ENCODE measurements around the gene TTC32.

Gene TTC32

DNA sequence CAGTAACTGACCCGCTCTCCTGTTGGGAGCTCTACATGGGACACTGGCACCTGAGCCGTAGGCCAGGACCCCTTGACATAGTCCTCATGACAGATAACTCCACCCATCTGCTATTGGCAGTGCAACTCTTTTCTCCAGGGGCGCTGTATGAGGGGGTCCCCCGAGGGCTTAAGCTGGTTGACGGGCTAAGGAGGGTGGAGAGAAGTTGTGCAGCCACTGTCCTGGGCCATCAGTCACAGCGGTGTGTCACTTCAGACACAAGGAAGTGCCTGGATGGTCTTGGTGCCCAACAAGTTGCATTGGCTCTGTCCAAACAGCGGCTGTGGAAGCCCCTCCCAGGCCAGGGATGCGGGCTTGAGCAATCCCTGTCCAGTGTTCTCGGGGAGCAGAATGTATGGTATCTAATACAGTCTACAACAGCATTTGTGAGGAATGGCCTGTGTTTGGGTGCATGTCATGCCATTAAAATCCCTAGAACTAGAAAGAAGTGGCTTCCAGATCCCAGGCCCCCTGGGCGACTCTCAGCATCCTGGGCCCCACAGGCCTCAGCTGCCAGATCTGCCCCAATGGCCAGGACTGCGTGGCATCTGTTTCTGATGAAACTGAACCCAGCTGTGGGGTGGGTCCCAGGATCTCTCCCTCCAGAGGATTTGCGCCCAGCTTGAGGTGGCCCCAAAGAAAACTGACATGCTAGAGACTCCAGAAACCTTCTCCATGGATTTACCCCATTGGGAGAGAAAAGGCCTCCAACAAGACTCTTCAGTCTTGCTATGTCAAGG lies 23.3 kb downstream of the TTC32 start:
- no peaks in the 10 kb centered on the region for H3K9me2 ChIP-seq (replicated peaks; ENCODE audit: insufficient read depth, low read length)
- H3K9me3 ChIP-seq (replicated peaks; ENCODE audit: insufficient read depth, low read length) = no peaks in the 10 kb centered on the region
- H3K36me3 ChIP-seq (replicated peaks; ENCODE audit: insufficient read depth, low read length) = no peaks in the 10 kb centered on the region
- H3K79me2 ChIP-seq (ENCODE audit: low read length) = no peaks in the 10 kb centered on the region
- no peaks in the 10 kb centered on the region for H3K4me1 ChIP-seq (ENCODE audit: low read length)
- H3K27me3 ChIP-seq (replicated peaks; ENCODE audit: insufficient read depth, low read length) = no peaks in the 10 kb centered on the region
- H4K20me1 ChIP-seq (ENCODE audit: insufficient read depth, low read length) = no peaks in the 10 kb centered on the region
- H3K4me3 ChIP-seq (ENCODE audit: low read length) = no peak overlapping the region
- no peak overlapping the region for H3K27ac ChIP-seq (ENCODE audit: low read length)
- no peak for DNase-seq
- no peak overlapping the region for H3K4me2 ChIP-seq (ENCODE audit: low read depth, low read length)
- TF ChIP-seq, protein P1, sequence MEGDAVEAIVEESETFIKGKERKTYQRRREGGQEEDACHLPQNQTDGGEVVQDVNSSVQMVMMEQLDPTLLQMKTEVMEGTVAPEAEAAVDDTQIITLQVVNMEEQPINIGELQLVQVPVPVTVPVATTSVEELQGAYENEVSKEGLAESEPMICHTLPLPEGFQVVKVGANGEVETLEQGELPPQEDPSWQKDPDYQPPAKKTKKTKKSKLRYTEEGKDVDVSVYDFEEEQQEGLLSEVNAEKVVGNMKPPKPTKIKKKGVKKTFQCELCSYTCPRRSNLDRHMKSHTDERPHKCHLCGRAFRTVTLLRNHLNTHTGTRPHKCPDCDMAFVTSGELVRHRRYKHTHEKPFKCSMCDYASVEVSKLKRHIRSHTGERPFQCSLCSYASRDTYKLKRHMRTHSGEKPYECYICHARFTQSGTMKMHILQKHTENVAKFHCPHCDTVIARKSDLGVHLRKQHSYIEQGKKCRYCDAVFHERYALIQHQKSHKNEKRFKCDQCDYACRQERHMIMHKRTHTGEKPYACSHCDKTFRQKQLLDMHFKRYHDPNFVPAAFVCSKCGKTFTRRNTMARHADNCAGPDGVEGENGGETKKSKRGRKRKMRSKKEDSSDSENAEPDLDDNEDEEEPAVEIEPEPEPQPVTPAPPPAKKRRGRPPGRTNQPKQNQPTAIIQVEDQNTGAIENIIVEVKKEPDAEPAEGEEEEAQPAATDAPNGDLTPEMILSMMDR (IDR thresholded peaks at IDR 0.05; ENCODE audit: low read length) = no peak
- no peak for TF ChIP-seq EZH2 (optimal IDR thresholded peaks at IDR 0.05; ENCODE audit: low read depth, low read length)
- no peak for TF ChIP-seq EZH2phosphoT487 (IDR thresholded peaks at IDR 0.05; ENCODE audit: low read length)
- no peak overlapping the region for H2AFZ ChIP-seq (ENCODE audit: low read length)
- no peak overlapping the region for H3K9ac ChIP-seq (ENCODE audit: low read length)
- no peaks in the 10 kb centered on the region for H3F3A ChIP-seq (ENCODE audit: insufficient read depth, low read length)

DNA sequence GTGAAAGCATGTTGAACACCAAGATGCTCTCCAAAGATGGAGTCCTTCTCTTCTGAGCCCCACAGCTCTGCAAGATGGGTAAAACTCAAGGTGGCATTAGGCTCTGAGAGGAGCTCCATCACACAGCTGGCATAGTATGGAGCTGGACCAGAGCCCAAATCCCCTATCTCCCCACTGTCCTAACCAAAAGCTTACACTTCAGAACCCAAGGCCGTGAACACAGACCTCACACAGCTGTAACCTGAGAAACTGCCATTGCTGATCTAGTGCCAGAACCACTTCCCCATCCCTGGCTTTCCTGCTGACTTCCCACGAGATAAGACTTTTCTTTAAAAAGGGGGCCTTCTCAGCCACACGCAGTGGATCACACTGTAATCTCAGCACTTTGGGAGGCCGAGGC lies 25.0 kb downstream of the TTC32 start:
- no peaks in the 10 kb centered on the region for H3F3A ChIP-seq (ENCODE audit: insufficient read depth, low read length)
- no peaks in the 10 kb centered on the region for H3K9me2 ChIP-seq (replicated peaks; ENCODE audit: insufficient read depth, low read length)
- H3K27ac ChIP-seq (ENCODE audit: low read length) = no peak overlapping the region
- H3K79me2 ChIP-seq (ENCODE audit: low read length) = no peaks in the 10 kb centered on the region
- no peak overlapping the region for H2AFZ ChIP-seq (ENCODE audit: low read length)
- no peak overlapping the region for H3K4me2 ChIP-seq (ENCODE audit: low read depth, low read length)
- no peak for DNase-seq
- H3K4me1 ChIP-seq (ENCODE audit: low read length) = no peaks in the 10 kb centered on the region
- no peak for TF ChIP-seq EZH2 (optimal IDR thresholded peaks at IDR 0.05; ENCODE audit: low read depth, low read length)
- TF ChIP-seq EZH2phosphoT487 (IDR thresholded peaks at IDR 0.05; ENCODE audit: low read length) = no peak
- TF ChIP-seq, protein P1 (IDR thresholded peaks at IDR 0.05; ENCODE audit: low read length) = no peak
- no peaks in the 10 kb centered on the region for H3K27me3 ChIP-seq (replicated peaks; ENCODE audit: insufficient read depth, low read length)
- no peaks in the 10 kb centered on the region for H3K36me3 ChIP-seq (replicated peaks; ENCODE audit: insufficient read depth, low read length)
- H3K9me3 ChIP-seq (replicated peaks; ENCODE audit: insufficient read depth, low read length) = no peaks in the 10 kb centered on the region
- H4K20me1 ChIP-seq (ENCODE audit: insufficient read depth, low read length) = no peaks in the 10 kb centered on the region
- H3K9ac ChIP-seq (ENCODE audit: low read length) = no peak overlapping the region
- no peak overlapping the region for H3K4me3 ChIP-seq (ENCODE audit: low read length)

DNA sequence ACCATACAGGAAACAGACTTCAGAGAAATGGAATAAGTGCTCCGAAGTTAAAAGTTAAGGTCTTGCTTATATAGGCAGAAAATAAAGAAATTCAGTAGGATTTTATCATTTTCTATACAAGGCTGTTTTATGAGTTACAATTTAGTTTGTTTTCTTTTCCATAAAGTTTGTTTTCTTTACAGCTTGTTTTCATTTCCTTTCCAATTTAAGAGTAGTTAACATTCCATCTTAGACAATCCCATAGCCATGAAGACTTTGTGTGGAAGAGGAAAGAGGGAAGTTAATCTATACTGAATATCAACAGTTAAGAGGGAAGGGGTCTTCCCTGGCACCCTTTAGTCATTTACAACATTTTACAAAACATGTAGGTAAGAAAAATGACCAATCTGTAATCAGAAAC lies 26.5 kb downstream of the TTC32 start:
- Histone ChIP-seq H3K27ac (ENCODE audit: low read length) (no peak overlapping the region), H2AFZ (ENCODE audit: low read length) (no peak overlapping the region), H3K4me3 (ENCODE audit: low read length) (no peak overlapping the region), H3K4me2 (ENCODE audit: low read depth, low read length) (no peak overlapping the region), H4K20me1 (ENCODE audit: insufficient read depth, low read length) (no peaks in the 10 kb centered on the region), H3K9ac (ENCODE audit: low read length) (no peak overlapping the region), H3K9me3 (replicated peaks; ENCODE audit: insufficient read depth, low read length) (no peaks in the 10 kb centered on the region), H3K9me2 (replicated peaks; ENCODE audit: insufficient read depth, low read length) (no peaks in the 10 kb centered on the region), H3K79me2 (ENCODE audit: low read length) (no peaks in the 10 kb centered on the region), H3K4me1 (ENCODE audit: low read length) (no peaks in the 10 kb centered on the region), H3K36me3 (replicated peaks; ENCODE audit: insufficient read depth, low read length) (no peaks in the 10 kb centered on the region), H3F3A (ENCODE audit: insufficient read depth, low read length) (no peaks in the 10 kb centered on the region), H3K27me3 (replicated peaks; ENCODE audit: insufficient read depth, low read length) (no peaks in the 10 kb centered on the region)
- no peak for DNase-seq
- TF ChIP-seq, protein P1 (IDR thresholded peaks at IDR 0.05; ENCODE audit: low read length) = no peak
- TF ChIP-seq EZH2 (optimal IDR thresholded peaks at IDR 0.05; ENCODE audit: low read depth, low read length) (no peak), EZH2phosphoT487 (IDR thresholded peaks at IDR 0.05; ENCODE audit: low read length) (no peak)
